ENCODE results near the gene UCN.
A peak's percentile ranks its signal among the peaks of the same experiment; 100 is the strongest.
"Not testable (repeated sequence)": the region's sequence is repeated elsewhere in the genome, so short reads cannot be mapped to it uniquely, and the experiment has no call there.

The UCN gene

DNA sequence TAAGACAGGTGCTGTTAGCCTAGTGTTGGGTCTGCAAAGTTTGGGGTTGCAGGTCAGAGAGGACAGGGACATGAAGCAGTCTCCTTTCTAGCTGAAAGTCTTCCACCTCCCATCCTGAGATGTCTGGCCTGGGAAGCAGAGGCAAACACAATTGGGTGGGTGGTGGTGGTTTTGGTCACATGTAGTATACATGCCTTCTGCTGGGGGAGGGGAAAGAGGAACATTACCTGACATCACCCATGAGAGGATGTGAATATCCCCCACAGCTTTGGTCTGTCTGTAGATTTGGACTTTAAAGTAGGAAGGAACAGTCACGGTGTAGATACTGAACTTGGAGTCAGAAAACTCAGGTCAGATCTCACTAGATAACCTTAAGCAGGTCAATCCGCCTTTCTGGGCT, 37.6 kb downstream of the UCN start:
- no peak overlapping the region for H3K9ac ChIP-seq
- no peaks in the 10 kb centered on the region for H4K20me1 ChIP-seq
- no peak for TF ChIP-seq Cebpa-rat (IDR thresholded peaks at IDR 0.05)
- no peaks in the 10 kb centered on the region for H3K36me3 ChIP-seq
- peaks cover 20 to 49% (median 36%) of the 10 kb centered on the region in 11 experiments for H3K27me3 ChIP-seq
- peak overlapping the region in 3 of 11 experiments; percentile 23 to 56 (median 31); a peak in 5 of 22 replicates for H3K4me2 ChIP-seq
- H3K4me3 ChIP-seq: no peak overlapping the region
- peaks cover 0 to 9% (median 0%) of the 10 kb centered on the region in 10 experiments; a peak in 3 of 20 replicates for H3K4me1 ChIP-seq
- H3K9me3 ChIP-seq (replicated peaks in 1 of 11): no peaks in the 10 kb centered on the region
- H3K27ac ChIP-seq: no peak overlapping the region

DNA sequence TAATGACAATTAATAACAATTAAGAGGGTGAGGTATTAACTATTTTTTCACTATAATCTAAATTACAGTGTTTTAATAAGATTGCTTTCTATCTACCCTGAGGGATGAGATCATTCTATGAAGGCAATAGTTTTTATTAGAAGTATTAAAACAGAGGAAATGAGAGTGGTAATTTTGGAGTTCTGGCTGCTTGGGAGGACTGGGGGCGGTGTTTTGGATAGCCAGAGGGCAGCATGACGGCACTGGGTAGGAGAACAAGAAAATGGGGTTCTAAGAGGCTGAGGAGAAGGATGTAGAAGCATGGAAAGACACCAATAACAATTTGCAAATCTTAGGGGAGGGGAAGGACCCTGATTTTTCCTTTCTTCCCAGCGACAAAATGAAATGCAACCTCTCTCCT, 38.1 kb downstream of the UCN start:
- no peak overlapping the region for H3K27ac ChIP-seq
- H3K9ac ChIP-seq: no peak overlapping the region
- H3K4me2 ChIP-seq: peak overlapping the region in 2 of 11 experiments; percentile 23 to 31; a peak in 2 of 22 replicates
- TF ChIP-seq Cebpa-rat (IDR thresholded peaks at IDR 0.05): no peak
- no peak overlapping the region for H3K4me3 ChIP-seq
- H4K20me1 ChIP-seq: peaks cover 0 to 4% (median 0%) of the 10 kb centered on the region in 11 experiments; a peak in 2 of 22 replicates
- peaks cover 0 to 12% (median 3%) of the 10 kb centered on the region in 10 experiments; a peak in 12 of 20 replicates for H3K4me1 ChIP-seq
- peaks cover 25 to 55% (median 42%) of the 10 kb centered on the region in 11 experiments for H3K27me3 ChIP-seq
- no peaks in the 10 kb centered on the region for H3K36me3 ChIP-seq
- H3K9me3 ChIP-seq (replicated peaks in 1 of 11): no peaks in the 10 kb centered on the region

DNA sequence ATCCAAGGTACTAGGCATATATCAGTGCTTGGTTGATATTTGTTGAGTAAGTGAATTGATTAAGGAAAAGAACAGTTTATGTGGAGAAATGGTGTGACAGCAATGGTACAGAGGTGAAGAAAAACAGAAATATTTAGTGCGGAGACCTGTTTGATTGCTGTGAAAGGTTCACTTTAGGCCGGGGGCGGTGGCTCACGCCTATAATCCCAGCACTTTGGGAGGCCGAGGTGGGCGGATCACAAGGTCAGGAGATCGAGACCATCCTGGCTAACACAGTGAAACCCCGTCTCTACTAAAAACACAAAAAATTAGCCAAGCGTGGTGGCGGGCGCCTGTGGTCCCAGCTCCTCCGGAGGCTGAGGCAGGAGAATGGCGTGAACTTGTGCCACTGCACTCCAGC, 39.9 kb downstream of the UCN start:
- not testable (repeated sequence) for H3K4me3 ChIP-seq; H3K9me3 ChIP-seq (replicated peaks in 1 of 11); H3K9ac ChIP-seq; H3K36me3 ChIP-seq; H3K27ac ChIP-seq
- peaks cover 17 to 31% (median 22%) of the 10 kb centered on the region in 10 experiments for H3K4me1 ChIP-seq
- H4K20me1 ChIP-seq: peaks cover 0 to 22% (median 14%) of the 10 kb centered on the region in 11 experiments; a peak in 18 of 22 replicates
- H3K4me2 ChIP-seq: peak overlapping the region in 2 of 11 experiments; percentile 9 to 36; a peak in 1 of 22 replicates
- H3K27me3 ChIP-seq: peaks cover 43 to 73% (median 60%) of the 10 kb centered on the region in 11 experiments

DNA sequence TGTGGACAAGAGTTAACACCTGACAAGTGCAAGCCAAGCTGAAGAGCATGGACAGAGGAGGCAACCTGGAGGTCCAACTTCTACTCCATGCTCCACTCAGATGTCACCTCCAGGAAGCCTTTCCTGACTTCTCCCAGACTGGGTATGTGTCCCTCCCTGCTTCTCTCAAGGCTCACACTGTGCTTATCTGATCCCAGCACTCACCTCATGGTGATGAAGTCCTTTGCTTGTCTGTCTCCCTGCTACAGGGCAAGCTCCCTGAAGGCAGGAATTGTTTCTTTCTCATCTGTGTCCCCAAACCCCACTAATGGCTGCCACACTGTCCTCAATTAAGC, 42.7 kb downstream of the UCN start:
- peak overlapping the region; percentile 97 to 99 (median 98); a peak in 19 of 22 replicates for H3K4me2 ChIP-seq
- no peaks in the 10 kb centered on the region for H3K36me3 ChIP-seq
- TF ChIP-seq Cebpa-rat (IDR thresholded peaks at IDR 0.05): no peak
- H3K4me3 ChIP-seq: peak overlapping the region in 3 of 10 experiments; percentile 53 to 65 (median 64); a peak in 3 of 20 replicates
- H3K27ac ChIP-seq: no peak overlapping the region
- H4K20me1 ChIP-seq: peaks cover 0 to 48% (median 34%) of the 10 kb centered on the region in 11 experiments; a peak in 19 of 22 replicates
- no peaks in the 10 kb centered on the region for H3K9me3 ChIP-seq (replicated peaks in 1 of 11)
- H3K9ac ChIP-seq: no peak overlapping the region
- H3K4me1 ChIP-seq: peaks cover 28 to 42% (median 36%) of the 10 kb centered on the region in 10 experiments
- H3K27me3 ChIP-seq: peaks cover 71 to 98% (median 87%) of the 10 kb centered on the region in 11 experiments

DNA sequence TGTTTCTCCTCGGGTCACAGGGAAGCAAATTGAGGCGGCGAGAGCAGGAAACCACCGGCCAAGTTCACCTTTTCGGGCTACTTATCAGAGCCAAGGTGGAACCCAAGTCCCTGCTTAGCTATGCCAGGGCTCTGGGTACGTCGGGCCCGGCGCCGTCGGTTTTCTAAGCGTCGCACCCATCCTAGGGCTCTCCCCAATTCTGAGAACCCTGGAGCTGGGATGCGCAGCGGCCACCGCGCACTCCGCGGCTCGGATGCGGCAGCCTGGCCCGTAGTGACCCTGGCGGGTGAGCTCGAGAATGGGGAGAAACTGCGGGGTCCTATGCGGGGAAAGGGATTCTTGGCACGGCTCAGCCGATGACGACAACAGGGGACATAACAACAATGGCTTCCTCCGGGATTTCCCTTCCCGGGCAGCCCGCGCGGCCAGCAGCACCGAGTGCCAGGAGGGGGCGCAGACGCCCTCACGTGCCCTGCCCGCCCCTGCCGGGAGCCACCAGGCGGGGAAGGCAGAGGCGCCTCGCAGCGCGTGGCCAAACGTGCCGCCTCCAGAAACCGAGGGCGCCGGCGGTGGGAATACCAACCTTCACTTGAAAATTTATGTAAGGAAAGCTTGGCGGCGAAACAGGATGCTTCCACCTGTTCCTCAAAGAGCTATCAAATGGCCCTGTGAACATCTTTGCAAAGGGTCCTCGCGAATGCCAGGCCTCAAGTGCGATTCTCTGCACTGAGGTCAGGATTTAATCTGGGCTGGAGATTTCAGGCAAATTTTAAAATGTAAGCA, 43.3 kb downstream of the UCN start:
- Histone ChIP-seq H3K9ac (peak overlapping the region in 7 of 11 experiments; percentile 4 to 56 (median 37); a peak in 6 of 22 replicates), H3K27me3 (peaks cover 77 to 100% (median 89%) of the 10 kb centered on the region in 11 experiments), H4K20me1 (peaks cover 0 to 53% (median 34%) of the 10 kb centered on the region in 11 experiments; a peak in 19 of 22 replicates), H3K27ac (no peak overlapping the region), H3K9me3 (replicated peaks in 1 of 11) (no peaks in the 10 kb centered on the region), H3K36me3 (no peaks in the 10 kb centered on the region), H3K4me3 (peak overlapping the region; percentile 53 to 71 (median 62)), H3K4me2 (peak overlapping the region; percentile 97 to 99 (median 98)), H3K4me1 (peaks cover 23 to 41% (median 36%) of the 10 kb centered on the region in 10 experiments)
- no peak for TF ChIP-seq Cebpa-rat (IDR thresholded peaks at IDR 0.05)

DNA sequence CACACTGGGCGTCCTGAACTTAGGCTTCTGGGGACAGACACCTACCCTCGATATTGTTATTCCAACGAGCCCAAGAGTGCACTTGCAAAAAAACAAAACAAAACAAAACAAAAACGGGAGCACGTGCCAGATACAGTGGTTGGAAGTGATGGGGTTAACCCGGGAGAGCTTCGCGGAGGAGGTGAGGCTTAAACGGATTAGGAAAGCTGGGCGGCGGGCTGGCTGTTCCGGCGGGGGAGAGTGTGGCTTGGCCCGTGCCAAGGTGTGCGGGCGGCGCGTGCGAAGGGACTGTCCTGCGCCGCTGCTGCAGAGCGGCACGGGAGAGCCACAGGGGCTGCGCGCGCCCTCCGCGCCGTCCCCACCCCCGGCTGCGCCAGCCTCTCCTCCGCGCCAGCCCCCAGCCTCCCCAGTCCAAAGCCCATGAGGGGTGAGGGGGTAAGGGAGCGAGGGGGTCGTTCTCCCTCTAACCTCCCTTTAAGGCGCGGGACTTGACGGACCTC, 43.9 kb downstream of the UCN start:
- peak overlapping the region in 5 of 11 experiments; percentile 4 to 56 (median 24); a peak in 3 of 22 replicates for H3K9ac ChIP-seq
- H3K4me3 ChIP-seq: peak overlapping the region; percentile 53 to 71 (median 62)
- TF ChIP-seq Cebpa-rat (IDR thresholded peaks at IDR 0.05): no peak
- peak overlapping the region; percentile 97 to 99 (median 98) for H3K4me2 ChIP-seq
- no peak overlapping the region for H3K27ac ChIP-seq
- no peaks in the 10 kb centered on the region for H3K36me3 ChIP-seq
- peaks cover 23 to 41% (median 36%) of the 10 kb centered on the region in 10 experiments for H3K4me1 ChIP-seq
- H3K27me3 ChIP-seq: peaks cover 83 to 100% (median 93%) of the 10 kb centered on the region in 11 experiments
- peaks cover 0 to 53% (median 34%) of the 10 kb centered on the region in 11 experiments; a peak in 19 of 22 replicates for H4K20me1 ChIP-seq
- no peaks in the 10 kb centered on the region for H3K9me3 ChIP-seq (replicated peaks in 1 of 11)

DNA sequence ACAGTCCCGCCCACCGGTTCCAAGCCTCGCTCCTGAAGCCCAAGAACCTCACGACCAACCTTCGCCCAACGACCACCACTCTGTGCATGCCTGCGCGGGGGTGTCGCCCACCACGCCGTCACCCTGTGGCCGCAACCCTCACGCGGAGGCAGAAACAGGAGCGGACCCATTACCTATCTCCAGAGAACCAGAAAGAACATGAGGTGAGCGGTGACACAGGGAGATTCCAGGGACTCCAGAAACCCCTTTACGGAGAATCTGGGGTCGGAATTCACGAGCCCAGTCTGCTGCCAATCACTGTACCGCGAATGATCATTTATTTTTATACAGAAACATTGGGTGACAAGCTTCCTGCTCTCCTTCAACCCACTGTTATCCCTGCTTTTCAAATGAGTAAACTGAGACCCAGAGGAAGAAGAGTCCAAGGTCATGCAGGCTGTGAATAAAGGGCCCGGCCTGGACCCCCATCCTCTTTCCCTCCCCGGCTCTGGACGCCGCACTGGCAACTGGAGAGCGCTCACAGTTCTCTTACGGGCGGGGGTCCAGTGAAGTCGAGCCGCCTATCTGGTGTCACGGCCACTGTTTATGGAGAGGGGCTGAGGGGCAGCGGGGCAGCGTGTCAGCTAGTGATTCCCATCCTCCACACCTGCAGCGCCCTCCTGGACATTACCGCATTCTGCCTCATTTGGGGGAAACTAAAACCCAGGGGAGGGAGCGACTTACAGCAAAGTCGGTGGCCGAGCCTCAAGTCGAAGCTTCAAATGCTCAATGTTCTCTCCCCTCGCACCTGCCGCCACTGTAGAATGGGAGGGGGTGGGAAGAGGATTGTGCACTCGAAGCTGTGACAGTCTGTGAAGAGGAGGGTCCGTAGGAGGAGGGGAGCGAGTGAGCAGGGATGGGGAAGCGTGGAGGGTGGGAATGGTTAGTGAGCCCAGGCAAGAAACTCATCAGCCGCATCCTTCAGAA, 44.7 kb downstream of the UCN start:
- Histone ChIP-seq H3K4me1 (peaks cover 23 to 39% (median 36%) of the 10 kb centered on the region in 10 experiments), H3K9ac (no peak overlapping the region; a peak in 2 of 22 replicates), H3K27me3 (peaks cover 88 to 100% (median 97%) of the 10 kb centered on the region in 11 experiments), H4K20me1 (peaks cover 0 to 56% (median 34%) of the 10 kb centered on the region in 11 experiments; a peak in 19 of 22 replicates), H3K36me3 (no peaks in the 10 kb centered on the region), H3K4me2 (peak overlapping the region; percentile 97 to 99 (median 98)), H3K27ac (no peak overlapping the region), H3K9me3 (replicated peaks in 1 of 11) (no peaks in the 10 kb centered on the region), H3K4me3 (peak overlapping the region; percentile 53 to 74 (median 62))
- no peak for TF ChIP-seq Cebpa-rat (IDR thresholded peaks at IDR 0.05)

Measured in BLaER1 treated with 17β-estradiol and CSF1 and Interleukin-3, amounts not matched to agents 10 nM and 100 nM (cell line).